Natural killer cell treated with Interleukin-12 subunit alpha and Interleukin-12 subunit beta and Interleukin-15 and Interleukin-18, amount 100 ng/mL, for 72 hours (primary cell): ENCODE data around the gene DUSP7. TPM values are rescaled to one million over a fixed set of nuclear protein-coding genes. Genes with fewer than 3 reads are reported as not detected.
A peak's percentile ranks its signal among the peaks of the same experiment; 100 is the strongest.
"Not testable (repeated sequence)": the region's sequence is repeated elsewhere in the genome, so short reads cannot be mapped to it uniquely, and the experiment has no call there.

Source experiments
- ATAC-seq, 2 donors: fragments of 150-1000 bp; cut with Tn5 transposase in 1 of 2; sonication (Bioruptor Pico), chemical (Tn5 transposase) in 1 of 2; 2 replicates each; pipeline ENCODE4 v1.10.0; 2021
- DNase-seq: peaks from one replicate; pipeline ENCODE4 v3.0.0; 2022; ENCODE audit warnings: low spot score
- H3K27ac Mint-ChIP-seq, 2 donors: 1 replicate in 1 of 2; 2 replicates in 1 of 2; pipeline ENCODE4 v1.8.0; 2022; ENCODE audit warnings: mixed read lengths in 2 of 2, mild to moderate bottlenecking in 1 of 2, moderate library complexity in 1 of 2
- H3K27me3 Mint-ChIP-seq, 2 donors: 1 replicate in 1 of 2; 2 replicates in 1 of 2; pipeline ENCODE4 v1.8.0; 2022; ENCODE audit warnings: mixed read lengths in 2 of 2
- H3K36me3 Mint-ChIP-seq: one replicate; pipeline ENCODE4 v1.8.0; 2022; ENCODE audit warnings: mixed read lengths
- H3K4me1 Mint-ChIP-seq, 2 donors: 1 replicate in 1 of 2; 2 replicates in 1 of 2; pipeline ENCODE4 v1.8.0; 2022; ENCODE audit warnings: low read depth in 2 of 2, mixed read lengths in 2 of 2, mild to moderate bottlenecking in 1 of 2
- H3K4me3 Mint-ChIP-seq: one replicate; pipeline ENCODE4 v1.8.0; 2022; ENCODE audit warnings: mixed read lengths
- H3K9me3 Mint-ChIP-seq: 2 replicates; pipeline ENCODE4 v1.8.0; 2022; ENCODE audit warnings: mixed read lengths
- total RNA-seq, 2 donors: library from RNA; stranded (reverse); gene quantifications; one replicate each; pipeline ENCODE4 v1.2.3, GENCODE V29; 2022

The DUSP7 gene
- total RNA-seq, 2 donors from 2014 or later: 19.4 to 31.0 TPM

GRCh38 chr3:52054661-52055511 lies 1.5 kb downstream of the DUSP7 start:
- Mint-ChIP-seq H3K4me3 (peak overlapping the region; percentile 87), H3K4me1 (peaks cover 29 to 40% of the 10 kb centered on the region in 2 donors), H3K36me3 (no peaks in the 10 kb centered on the region), H3K9me3 (no peaks in the 10 kb centered on the region), H3K27ac (peak overlapping the region; percentile 95 to 99), H3K27me3 (no peaks in the 10 kb centered on the region)
- ATAC-seq: no peak
- no peak for DNase-seq

- H3K36me3 Mint-ChIP-seq: no peaks in the 10 kb centered on the region
- peak overlapping the region; percentile 95 to 99 for H3K27ac Mint-ChIP-seq
- DNase-seq: no peak
- no peaks in the 10 kb centered on the region for H3K9me3 Mint-ChIP-seq
- ATAC-seq: no peak
- H3K4me3 Mint-ChIP-seq: peak overlapping the region; percentile 87
- no peaks in the 10 kb centered on the region for H3K27me3 Mint-ChIP-seq
- H3K4me1 Mint-ChIP-seq: peaks cover 29 to 46% of the 10 kb centered on the region in 2 donors
Observed at GRCh38 chr3:52053307-52054304, 2.8 kb downstream of the DUSP7 start.

DNA sequence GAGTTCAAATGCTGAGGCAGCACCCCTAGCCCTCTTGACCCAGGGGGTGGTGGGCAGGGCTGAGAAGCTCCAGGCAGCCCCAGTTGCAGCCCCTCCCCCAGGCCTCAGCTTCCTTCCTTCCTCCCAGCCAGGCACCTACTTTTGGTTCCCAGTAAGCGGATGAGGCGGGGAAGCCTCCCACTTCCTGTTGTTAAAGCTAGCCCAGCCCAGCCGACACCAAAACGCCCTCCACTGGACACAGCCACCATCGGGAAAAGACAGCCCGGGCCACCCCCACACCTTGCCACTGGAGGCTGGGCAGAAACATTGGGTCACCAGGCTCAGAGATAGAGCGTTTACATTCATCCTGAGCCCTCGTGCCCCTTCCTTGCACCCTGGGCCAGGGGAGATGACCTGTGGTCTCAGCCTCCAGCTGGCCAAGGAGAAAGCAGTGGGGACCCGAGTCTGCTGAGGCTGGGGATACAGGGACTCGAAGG lies 3.5 kb downstream of the DUSP7 start:
- peak overlapping the region; percentile 95 to 99 for H3K27ac Mint-ChIP-seq
- H3K9me3 Mint-ChIP-seq: no peaks in the 10 kb centered on the region
- H3K4me1 Mint-ChIP-seq: peaks cover 29 to 46% of the 10 kb centered on the region in 2 donors
- peak; percentile 80 for DNase-seq
- H3K36me3 Mint-ChIP-seq: no peaks in the 10 kb centered on the region
- peak overlapping the region; percentile 87 for H3K4me3 Mint-ChIP-seq
- no peaks in the 10 kb centered on the region for H3K27me3 Mint-ChIP-seq
- ATAC-seq: peak; percentile 0 to 1

GRCh38 chr3:52051444-52051843 lies 4.9 kb downstream of the DUSP7 start:
- Mint-ChIP-seq H3K36me3 (no peaks in the 10 kb centered on the region), H3K4me3 (peak overlapping the region; percentile 87)
- no peak for ATAC-seq

DNA sequence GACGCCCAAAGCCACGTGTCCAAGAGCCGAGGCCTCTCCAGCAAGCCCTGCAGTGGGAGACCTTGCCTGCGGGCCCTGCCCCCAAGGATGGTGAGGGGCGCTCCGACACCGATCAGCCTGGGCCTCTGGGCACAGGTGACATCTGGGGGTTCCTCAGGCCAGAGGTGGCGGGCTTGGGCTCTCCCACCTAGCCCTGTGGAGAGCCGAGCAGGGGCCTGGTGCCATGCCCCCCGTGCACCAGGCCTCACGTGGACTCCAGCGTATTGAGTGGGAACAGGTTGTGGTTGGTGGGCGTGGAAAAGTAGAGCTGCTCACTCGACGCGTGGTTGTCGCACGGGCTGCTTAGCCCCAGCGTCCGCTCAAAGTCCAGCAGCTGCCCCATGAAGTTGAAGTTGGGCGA lies 5.8 kb downstream of the DUSP7 start:
- no peak for DNase-seq
- H3K27me3 Mint-ChIP-seq: no peaks in the 10 kb centered on the region
- H3K4me1 Mint-ChIP-seq: peaks cover 29 to 43% of the 10 kb centered on the region in 2 donors
- H3K9me3 Mint-ChIP-seq: no peaks in the 10 kb centered on the region
- no peak for ATAC-seq
- H3K27ac Mint-ChIP-seq: peak overlapping the region; percentile 95 to 99
- H3K4me3 Mint-ChIP-seq: no peak overlapping the region
- H3K36me3 Mint-ChIP-seq: no peaks in the 10 kb centered on the region

More at GRCh38 chr3:52051444-52051843, 4.9 kb downstream of the DUSP7 start:
- H3K9me3 Mint-ChIP-seq: no peaks in the 10 kb centered on the region
- peak overlapping the region; percentile 95 to 99 for H3K27ac Mint-ChIP-seq
- H3K4me1 Mint-ChIP-seq: peaks cover 29 to 43% of the 10 kb centered on the region in 2 donors
- H3K27me3 Mint-ChIP-seq: no peaks in the 10 kb centered on the region
- DNase-seq: no peak

GRCh38 chr3:52049503-52049902 lies 6.9 kb downstream of the DUSP7 start:
- DNase-seq (no peak), ATAC-seq (no peak)
- peak overlapping the region; percentile 62 to 99 for H3K27ac Mint-ChIP-seq
- no peaks in the 10 kb centered on the region for H3K27me3 Mint-ChIP-seq
- peaks cover 27 to 40% of the 10 kb centered on the region in 2 donors for H3K4me1 Mint-ChIP-seq
- H3K36me3 Mint-ChIP-seq: no peaks in the 10 kb centered on the region
- H3K4me3 Mint-ChIP-seq: no peak overlapping the region
- H3K9me3 Mint-ChIP-seq: no peaks in the 10 kb centered on the region

GRCh38 chr3:52047295-52047960 lies 8.9 kb downstream of the DUSP7 start:
- peaks cover 6 to 20% of the 10 kb centered on the region in 2 donors for H3K4me1 Mint-ChIP-seq
- no peaks in the 10 kb centered on the region for H3K9me3 Mint-ChIP-seq
- H3K4me3 Mint-ChIP-seq: no peak overlapping the region
- no peaks in the 10 kb centered on the region for H3K27me3 Mint-ChIP-seq
- no peak for ATAC-seq
- DNase-seq: no peak
- H3K36me3 Mint-ChIP-seq: no peaks in the 10 kb centered on the region
- no peak overlapping the region for H3K27ac Mint-ChIP-seq

- Mint-ChIP-seq H3K4me1 (peaks cover under 1 to 16% of the 10 kb centered on the region in 2 donors), H3K36me3 (no peaks in the 10 kb centered on the region), H3K27ac (peak overlapping the region in 1 of 2 donors; percentile 38), H3K9me3 (no peaks in the 10 kb centered on the region), H3K27me3 (no peaks in the 10 kb centered on the region), H3K4me3 (no peak overlapping the region)
- DNase-seq (no peak), ATAC-seq (no peak)
Observed at GRCh38 chr3:52046902-52047239, 9.5 kb downstream of the DUSP7 start.

GRCh38 chr3:52046186-52046901 lies 10.0 kb downstream of the DUSP7 start:
- Mint-ChIP-seq H3K4me1 (peaks cover 0 to 14% of the 10 kb centered on the region in 2 donors), H3K9me3 (no peaks in the 10 kb centered on the region), H3K27me3 (no peaks in the 10 kb centered on the region), H3K4me3 (no peak overlapping the region), H3K27ac (peak overlapping the region in 1 of 2 donors; percentile 38), H3K36me3 (no peaks in the 10 kb centered on the region)
- no peak for DNase-seq
- peak in 1 of 2 donors; percentile 2 for ATAC-seq

GRCh38 chr3:52044869-52045619 lies 11.3 kb downstream of the DUSP7 start:
- H3K9me3 Mint-ChIP-seq: no peaks in the 10 kb centered on the region
- no peak overlapping the region for H3K27ac Mint-ChIP-seq

DNA sequence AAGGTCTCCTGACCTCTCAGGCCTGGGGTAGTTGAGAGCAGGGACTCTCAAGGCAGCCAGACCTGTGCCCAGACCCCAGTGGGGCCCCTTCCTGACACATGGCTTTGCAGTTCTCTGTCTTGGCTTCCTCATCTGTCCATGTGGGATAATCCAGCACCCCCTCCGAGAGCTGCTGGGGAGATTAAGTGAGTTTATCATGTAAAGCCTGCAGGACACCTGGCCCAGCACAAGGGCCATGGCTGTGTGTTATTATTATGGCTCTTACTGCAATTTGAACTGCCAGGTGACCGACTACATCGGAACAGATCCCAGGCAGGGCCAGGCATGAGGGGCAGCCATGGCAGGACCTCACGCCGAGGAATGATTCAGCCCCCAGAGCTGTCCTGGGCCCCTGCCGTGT lies 12.6 kb downstream of the DUSP7 start:
- Mint-ChIP-seq H3K4me1 (peaks cover 0 to 2% of the 10 kb centered on the region in 2 donors), H3K4me3 (no peak overlapping the region), H3K9me3 (no peaks in the 10 kb centered on the region), H3K27me3 (no peaks in the 10 kb centered on the region), H3K36me3 (no peaks in the 10 kb centered on the region), H3K27ac (no peak overlapping the region)
- DNase-seq (no peak), ATAC-seq (no peak)

More at GRCh38 chr3:52044869-52045619, 11.3 kb downstream of the DUSP7 start:
- H3K4me3 Mint-ChIP-seq: no peak overlapping the region
- DNase-seq (no peak), ATAC-seq (peak in 1 of 2 donors; percentile 11)
- H3K27me3 Mint-ChIP-seq: no peaks in the 10 kb centered on the region
- H3K36me3 Mint-ChIP-seq: no peaks in the 10 kb centered on the region
- peaks cover 0 to 9% of the 10 kb centered on the region in 2 donors for H3K4me1 Mint-ChIP-seq

- ATAC-seq, H3K36me3 Mint-ChIP-seq, H3K27me3 Mint-ChIP-seq, H3K4me1 Mint-ChIP-seq, H3K9me3 Mint-ChIP-seq, H3K4me3 Mint-ChIP-seq, H3K27ac Mint-ChIP-seq, DNase-seq: not testable (repeated sequence)
Observed at GRCh38 chr3:52043039-52043438, 13.3 kb downstream of the DUSP7 start.
